ENCODE data around the gene GNB5. TPM values are rescaled to one million over a fixed set of nuclear protein-coding genes. Genes with fewer than 3 reads are reported as not detected.
"Not testable (repeated sequence)": the region's sequence is repeated elsewhere in the genome, so short reads cannot be mapped to it uniquely, and the experiment has no call there.

Gene GNB5
- 10 to 100 TPM; 69.5 to 69.9 TPM for total RNA-seq
- 10 to 100 TPM; 52.2 to 54.1 TPM for polyA plus RNA-seq

GRCh38 chr15:52191207-52191606 lies at the start of gene GNB5:
Gene GNB5 (minus strand): TSS chr15:52191392. CDS start chr15:52184676, 6,716 bp downstream.
- Mint-ChIP-seq H3K4me3 (no peak within 1 kb of the TSS), H3K27me3 (peaks cover 0 to 2% of the 10 kb centered on the region in 2 donors), H3K4me1 (no peaks in the 10 kb centered on the region), H3K27ac (peak within 1 kb of the TSS in 2 of 7 donors; percentile 6 to 82), H3K36me3 (no peaks in the 10 kb centered on the region), H3K9me3 (peaks cover 0 to 1% (median 0%) of the 10 kb centered on the region in 8 donors)
- Histone ChIP-seq H3K27me3 (ENCODE audit: insufficient read depth, low read length) (no peaks in the 10 kb centered on the region), H3K27ac (ENCODE audit: low read depth, low read length) (no peak within 1 kb of the TSS), H3K36me3 (ENCODE audit: insufficient read depth, low read length) (no peaks in the 10 kb centered on the region), H3K4me3 (ENCODE audit: low read length in 2 of 2) (no peak within 1 kb of the TSS), H3K9me3 (ENCODE audit: control insufficient read depth in 1 of 2, low read length in 2 of 2) (no peaks in the 10 kb centered on the region), H3K4me1 (ENCODE audit: insufficient read depth, low read length) (no peaks in the 10 kb centered on the region)
- intact Hi-C loops (cut with micrococcal nuclease), result no loop called here
- ChIA-PET POLR2A (ENCODE audit: partially characterized antibody) (interaction anchor here (2.2 kb wide), 1 partner anchor 11 kb away, joined by 7 read pairs; no protein-coding TSS in a partner anchor), CTCF (ENCODE audit: partially characterized antibody) (interaction anchor here (1.7 kb wide), 1 partner anchor 17 kb away, joined by 4 read pairs; no protein-coding TSS in a partner anchor)
- DNase-seq, result no peak

GRCh38 chr15:52240166-52240565 lies 49.0 kb upstream of the GNB5 start:
- H3K9me3 ChIP-seq (ENCODE audit: control insufficient read depth in 1 of 2, low read length in 2 of 2), result no peaks in the 10 kb centered on the region
- Mint-ChIP-seq H3K27me3 (no peaks in the 10 kb centered on the region), H3K9me3 (no peaks in the 10 kb centered on the region), H3K4me3 (no peak overlapping the region), H3K27ac (no peak overlapping the region), H3K4me1 (peaks cover 10 to 27% (median 14%) of the 10 kb centered on the region in 4 donors), H3K36me3 (no peaks in the 10 kb centered on the region)
- ChIA-PET POLR2A (ENCODE audit: partially characterized antibody) (no interaction called here), CTCF (ENCODE audit: partially characterized antibody) (interaction anchor here (1.1 to 7.7 kb wide), 3 partner anchors 12 to 17 kb away, joined by 3 to 45 read pairs (median 5); no protein-coding TSS in a partner anchor)
- H3K4me3 ChIP-seq (ENCODE audit: low read length in 2 of 2), result no peak overlapping the region
- peaks cover 22% of the 10 kb centered on the region for H3K4me1 ChIP-seq (ENCODE audit: insufficient read depth, low read length)
- no peaks in the 10 kb centered on the region for H3K36me3 ChIP-seq (ENCODE audit: insufficient read depth, low read length)
- no peaks in the 10 kb centered on the region for H3K27me3 ChIP-seq (ENCODE audit: insufficient read depth, low read length)
- H3K27ac ChIP-seq (ENCODE audit: low read depth, low read length), result no peak overlapping the region
- DNase-seq, result no peak
- intact Hi-C loops (cut with micrococcal nuclease), result no loop called here

GRCh38 chr15:52238989-52239525 lies 47.9 kb upstream of the GNB5 start:
- H3K27ac ChIP-seq (ENCODE audit: low read depth, low read length); DNase-seq; H3K4me3 Mint-ChIP-seq; H3K36me3 ChIP-seq (ENCODE audit: insufficient read depth, low read length); H3K36me3 Mint-ChIP-seq; H3K4me3 ChIP-seq (ENCODE audit: low read length in 2 of 2); H3K9me3 ChIP-seq (ENCODE audit: control insufficient read depth in 1 of 2, low read length in 2 of 2); POLR2A ChIA-PET (ENCODE audit: partially characterized antibody); intact Hi-C loops (cut with micrococcal nuclease); H3K9me3 Mint-ChIP-seq; H3K27me3 ChIP-seq (ENCODE audit: insufficient read depth, low read length); H3K27me3 Mint-ChIP-seq; H3K27ac Mint-ChIP-seq: not testable (repeated sequence)
- peaks cover 16 to 38% (median 23%) of the 10 kb centered on the region in 4 donors for H3K4me1 Mint-ChIP-seq
- peaks cover 33% of the 10 kb centered on the region for H3K4me1 ChIP-seq (ENCODE audit: insufficient read depth, low read length)
- CTCF ChIA-PET (ENCODE audit: partially characterized antibody), result interaction anchor here (0.9 to 7.7 kb wide), 3 partner anchors 11 to 31 kb away, joined by 3 to 45 read pairs (median 3); no protein-coding TSS in a partner anchor

- Mint-ChIP-seq H3K27me3 (no peaks in the 10 kb centered on the region), H3K27ac (no peak overlapping the region), H3K4me1 (peaks cover 18 to 47% (median 31%) of the 10 kb centered on the region in 4 donors), H3K4me3 (no peak overlapping the region), H3K36me3 (no peaks in the 10 kb centered on the region), H3K9me3 (no peaks in the 10 kb centered on the region)
- no peaks in the 10 kb centered on the region for H3K36me3 ChIP-seq (ENCODE audit: insufficient read depth, low read length)
- POLR2A ChIA-PET (ENCODE audit: partially characterized antibody), result no interaction called here
- H3K4me3 ChIP-seq (ENCODE audit: low read length in 2 of 2), result no peak overlapping the region
- peaks cover 42% of the 10 kb centered on the region for H3K4me1 ChIP-seq (ENCODE audit: insufficient read depth, low read length)
- intact Hi-C loops (cut with micrococcal nuclease), result no loop called here
- H3K27ac ChIP-seq (ENCODE audit: low read depth, low read length), result no peak overlapping the region
- CTCF ChIA-PET (ENCODE audit: partially characterized antibody), result interaction anchor here (0.9 to 7.7 kb wide), 2 partner anchors 10 to 30 kb away, joined by 3 to 45 read pairs; no protein-coding TSS in a partner anchor
- H3K9me3 ChIP-seq (ENCODE audit: control insufficient read depth in 1 of 2, low read length in 2 of 2), result no peaks in the 10 kb centered on the region
- no peak for DNase-seq
- no peaks in the 10 kb centered on the region for H3K27me3 ChIP-seq (ENCODE audit: insufficient read depth, low read length)
Measured at GRCh38 chr15:52238149-52238548, 47.0 kb upstream of the GNB5 start.

GRCh38 chr15:52236013-52236412 lies 44.8 kb upstream of the GNB5 start:
- no peaks in the 10 kb centered on the region for H3K27me3 ChIP-seq (ENCODE audit: insufficient read depth, low read length)
- H3K4me3 Mint-ChIP-seq, result no peak overlapping the region
- no peak overlapping the region for H3K4me3 ChIP-seq (ENCODE audit: low read length in 2 of 2)
- no peaks in the 10 kb centered on the region for H3K36me3 Mint-ChIP-seq
- no peaks in the 10 kb centered on the region for H3K36me3 ChIP-seq (ENCODE audit: insufficient read depth, low read length)
- H3K27me3 Mint-ChIP-seq, result no peaks in the 10 kb centered on the region
- no peak for DNase-seq
- H3K27ac ChIP-seq (ENCODE audit: low read depth, low read length), result no peak overlapping the region
- peak overlapping the region in 3 of 7 donors; percentile 39 to 87 (median 83) for H3K27ac Mint-ChIP-seq
- ChIA-PET POLR2A (ENCODE audit: partially characterized antibody) (interaction anchor here (1.1 to 4.5 kb wide), 5 partner anchors 10 to 58 kb away, joined by 3 to 34 read pairs (median 6); no protein-coding TSS in a partner anchor), CTCF (ENCODE audit: partially characterized antibody) (interaction anchor here (1.0 to 7.7 kb wide), 6 partner anchors 8 to 26 kb away, joined by 3 to 45 read pairs (median 5); no protein-coding TSS in a partner anchor)
- H3K4me1 Mint-ChIP-seq, result peaks cover 15 to 44% (median 29%) of the 10 kb centered on the region in 4 donors
- peaks cover 41% of the 10 kb centered on the region for H3K4me1 ChIP-seq (ENCODE audit: insufficient read depth, low read length)
- intact Hi-C loops (cut with micrococcal nuclease), result no loop called here
- H3K9me3 ChIP-seq (ENCODE audit: control insufficient read depth in 1 of 2, low read length in 2 of 2), result no peaks in the 10 kb centered on the region
- no peaks in the 10 kb centered on the region for H3K9me3 Mint-ChIP-seq

- peak overlapping the region; percentile 34 for H3K27ac ChIP-seq (ENCODE audit: low read depth, low read length)
- H3K36me3 Mint-ChIP-seq, result no peaks in the 10 kb centered on the region
- intact Hi-C loops (cut with micrococcal nuclease), result no loop called here
- H3K27ac Mint-ChIP-seq, result peak overlapping the region; percentile 52 to 95 (median 87)
- no peak overlapping the region for H3K4me3 ChIP-seq (ENCODE audit: low read length in 2 of 2)
- H3K27me3 ChIP-seq (ENCODE audit: insufficient read depth, low read length), result no peaks in the 10 kb centered on the region
- ChIA-PET POLR2A (ENCODE audit: partially characterized antibody) (interaction anchor here (1.0 to 4.5 kb wide), 7 partner anchors 9 to 57 kb away, joined by 3 to 34 read pairs (median 4); no protein-coding TSS in a partner anchor), CTCF (ENCODE audit: partially characterized antibody) (interaction anchor here (1.2 to 7.7 kb wide), 4 partner anchors 7 to 27 kb away, joined by 5 to 45 read pairs (median 6); no protein-coding TSS in a partner anchor)
- H3K4me1 Mint-ChIP-seq, result peaks cover 13 to 40% (median 28%) of the 10 kb centered on the region in 4 donors
- peaks cover 39% of the 10 kb centered on the region for H3K4me1 ChIP-seq (ENCODE audit: insufficient read depth, low read length)
- no peaks in the 10 kb centered on the region for H3K9me3 ChIP-seq (ENCODE audit: control insufficient read depth in 1 of 2, low read length in 2 of 2)
- no peaks in the 10 kb centered on the region for H3K27me3 Mint-ChIP-seq
- DNase-seq, result peak in 2 of 5 donors; percentile 16 to 28
- H3K4me3 Mint-ChIP-seq, result peak overlapping the region in 7 of 8 donors; percentile 12 to 70 (median 47)
- no peaks in the 10 kb centered on the region for H3K9me3 Mint-ChIP-seq
- H3K36me3 ChIP-seq (ENCODE audit: insufficient read depth, low read length), result no peaks in the 10 kb centered on the region
Measured at GRCh38 chr15:52234596-52235541, 43.7 kb upstream of the GNB5 start.
